ENCODE results near the gene STIMATE. TPM values are rescaled to one million over a fixed set of nuclear protein-coding genes. Genes with fewer than 3 reads are reported as not detected.

Gene STIMATE
- total RNA-seq, 6 experiments from 2014 or later: 17.4 to 48.5 (median 33.8) TPM

GRCh38 chr3:52796411-52796810, 100.9 kb downstream of the STIMATE start:
- H3K9me3 ChIP-seq: no peaks in the 10 kb centered on the region
- intact Hi-C loops (cut with DNase I): no loop called here
- TF ChIP-seq CTCF (IDR thresholded peaks at IDR 0.05): no peak
- TF ChIP-seq POLR2A (IDR thresholded peaks at IDR 0.05): no peak
- peak overlapping the region in 1 of 3 donors; percentile 70 for H3K4me3 ChIP-seq
- H3K27me3 ChIP-seq: no peaks in the 10 kb centered on the region
- no CpG with 5 or more reads among the region's 9 CpGs for WGBS (ENCODE audit: insufficient coverage, low coverage, low lambda C conversion rate, missing lambda C conversion rate)
- H3K4me1 ChIP-seq: peaks cover 2 to 77% (median 36%) of the 10 kb centered on the region in 4 donors
- H3K27ac ChIP-seq: peak overlapping the region in 1 of 3 donors; percentile 90
- H3K36me3 ChIP-seq: peaks cover 0 to 56% (median 29%) of the 10 kb centered on the region in 4 donors
- DNase-seq (no peak), ATAC-seq (no peak)

- peaks cover 0 to 56% (median 24%) of the 10 kb centered on the region in 4 donors for H3K36me3 ChIP-seq
- no peak for TF ChIP-seq CTCF (IDR thresholded peaks at IDR 0.05)
- TF ChIP-seq POLR2A (IDR thresholded peaks at IDR 0.05): peak; percentile 54
- ATAC-seq: peak; percentile 29 to 64 (median 58)
- peak overlapping the region; percentile 48 to 75 (median 70) for H3K4me3 ChIP-seq
- H3K4me1 ChIP-seq: peaks cover 2 to 81% (median 40%) of the 10 kb centered on the region in 4 donors
- H3K9me3 ChIP-seq: no peaks in the 10 kb centered on the region
- intact Hi-C loops (cut with DNase I): no loop called here
- no peaks in the 10 kb centered on the region for H3K27me3 ChIP-seq
- WGBS (ENCODE audit: insufficient coverage, low coverage, low lambda C conversion rate, missing lambda C conversion rate): 6% methylated on average over 3 of the region's 9 CpGs
- peak overlapping the region; percentile 75 to 90 (median 89) for H3K27ac ChIP-seq
- DNase-seq: peak; percentile 66 to 87 (median 85)
Observed at GRCh38 chr3:52795298-52795900, 101.9 kb downstream of the STIMATE start.

GRCh38 chr3:52794612-52795099, 102.7 kb downstream of the STIMATE start, which contains the start of gene ITIH3:
TSS of gene ITIH3 (plus strand) at chr3:52794796. CDS start at chr3:52794804, 8 bp downstream.
- ATAC-seq: peak; percentile 65 to 80 (median 75)
- TF ChIP-seq POLR2A (IDR thresholded peaks at IDR 0.05) (peak; percentile 94), CTCF (IDR thresholded peaks at IDR 0.05) (no peak)

GRCh38 chr3:52793702-52794611, 103.4 kb downstream of the STIMATE start:
- intact Hi-C loops (cut with DNase I): no loop called here
- DNase-seq (no peak), ATAC-seq (peak; percentile 39 to 60 (median 57))
- no peak for TF ChIP-seq CTCF (IDR thresholded peaks at IDR 0.05)
- TF ChIP-seq POLR2A (IDR thresholded peaks at IDR 0.05): no peak
- Histone ChIP-seq H3K9me3 (no peaks in the 10 kb centered on the region), H3K4me1 (peaks cover 2 to 81% (median 37%) of the 10 kb centered on the region in 4 donors), H3K36me3 (peaks cover 0 to 55% (median 16%) of the 10 kb centered on the region in 4 donors), H3K27ac (peak overlapping the region; percentile 75 to 90 (median 89)), H3K27me3 (no peaks in the 10 kb centered on the region), H3K4me3 (peak overlapping the region; percentile 48 to 75 (median 70))
- 40% methylated on average over 9 of the region's 9 CpGs for WGBS (ENCODE audit: insufficient coverage, low coverage, low lambda C conversion rate, missing lambda C conversion rate)

More at GRCh38 chr3:52794612-52795099, 102.7 kb downstream of the STIMATE start, which contains the start of gene ITIH3:
- Histone ChIP-seq H3K36me3 (peaks cover 0 to 56% (median 19%) of the 10 kb centered on the region in 4 donors), H3K27me3 (no peaks in the 10 kb centered on the region), H3K9me3 (no peaks in the 10 kb centered on the region), H3K4me3 (peak within 1 kb of the TSS; percentile 48 to 75 (median 70)), H3K27ac (peak within 1 kb of the TSS; percentile 75 to 90 (median 89)), H3K4me1 (peaks cover 2 to 83% (median 40%) of the 10 kb centered on the region in 4 donors)
- 44% methylated on average over 4 of the region's 10 CpGs for WGBS (ENCODE audit: insufficient coverage, low coverage, low lambda C conversion rate, missing lambda C conversion rate)
- DNase-seq: peak; percentile 89 to 93 (median 90)
- intact Hi-C loops (cut with DNase I): no loop called here
